OCI-LY3 (cell line): Measurements from ENCODE around the gene OPN4.

Experiments
- H2AFZ ChIP-seq: fragments of 200-600, 300-600 bp; shearing (Covaris generic); 2 replicates; pipeline ENCODE4 v1.6.0; 2014; ENCODE audit warnings: antibody characterized with exemption, low read depth, low read length
- H3K27ac ChIP-seq: fragments of 200-600, 300-600 bp; sonication (generic); 2 replicates; pipeline ENCODE4 v1.5.1; 2014; ENCODE audit warnings: mild to moderate bottlenecking, low read length, moderate library complexity, mixed read lengths
- H3K27me3 ChIP-seq: fragments of 200-600, 300-600 bp; sonication (generic); 2 replicates; pipeline ENCODE4 v1.6.1; 2014; ENCODE audit warnings: low read depth, low read length, mixed read lengths
- H3K36me3 ChIP-seq: fragments of 200-600, 300-600 bp; sonication (generic); replicated peaks from 2 replicates; pipeline ENCODE3; 2014; ENCODE audit warnings: low read depth, low read length, mixed read lengths
- H3K4me1 ChIP-seq: fragments of 300-600, 200-600 bp; sonication (generic); 2 replicates; pipeline ENCODE4 v1.6.1; 2014; ENCODE audit warnings: low read length, mixed read lengths
- H3K4me2 ChIP-seq: fragments of 200-600, 300-600 bp; sonication (generic); 2 replicates; pipeline ENCODE4 v1.6.1; 2014; ENCODE audit warnings: low read length, mixed read lengths
- H3K4me3 ChIP-seq: fragments of 300-600, 200-600 bp; sonication (generic); 2 replicates; pipeline ENCODE4 v1.5.1; 2014; ENCODE audit warnings: antibody characterized with exemption, mild to moderate bottlenecking, low read length, moderate library complexity
- H3K79me2 ChIP-seq: fragments of 300-600, 200-600 bp; shearing (Covaris generic); 2 replicates; pipeline ENCODE4 v1.6.1; 2014; ENCODE audit warnings: mild to moderate bottlenecking, low read length, mixed read lengths
- H3K9ac ChIP-seq: fragments of 300-600, 200-600 bp; shearing (Covaris generic); 2 replicates; pipeline ENCODE4 v1.6.0; 2014; ENCODE audit warnings: mild to moderate bottlenecking, low read length, moderate library complexity
- H3K9me3 ChIP-seq: fragments of 200-600, 300-600 bp; shearing (Covaris generic); 2 replicates; pipeline ENCODE4 v1.6.1; 2014; ENCODE audit warnings: low read length, mixed read lengths; ENCODE audit not compliant: insufficient read depth
- H4K20me1 ChIP-seq: fragments of 200-600, 300-600 bp; sonication (generic); 2 replicates; pipeline ENCODE4 v1.6.1; 2016; ENCODE audit warnings: low read length, mixed read lengths; ENCODE audit not compliant: insufficient read depth
- CTCF ChIP-seq: fragments of 200-600, 300-600 bp; sonication (generic); IDR thresholded peaks from 2 replicates; pipeline ENCODE4 v1.5.1; 2014; ENCODE audit warnings: antibody characterized with exemption, low read length, low read depth
- EZH2phosphoT487 ChIP-seq: fragments of 200-600 bp; shearing (Covaris generic); IDR thresholded peaks from 2 replicates; pipeline ENCODE4 v1.6.1; 2018; ENCODE audit warnings: antibody characterized with exemption, mixed run types, low read depth

Gene OPN4

DNA sequence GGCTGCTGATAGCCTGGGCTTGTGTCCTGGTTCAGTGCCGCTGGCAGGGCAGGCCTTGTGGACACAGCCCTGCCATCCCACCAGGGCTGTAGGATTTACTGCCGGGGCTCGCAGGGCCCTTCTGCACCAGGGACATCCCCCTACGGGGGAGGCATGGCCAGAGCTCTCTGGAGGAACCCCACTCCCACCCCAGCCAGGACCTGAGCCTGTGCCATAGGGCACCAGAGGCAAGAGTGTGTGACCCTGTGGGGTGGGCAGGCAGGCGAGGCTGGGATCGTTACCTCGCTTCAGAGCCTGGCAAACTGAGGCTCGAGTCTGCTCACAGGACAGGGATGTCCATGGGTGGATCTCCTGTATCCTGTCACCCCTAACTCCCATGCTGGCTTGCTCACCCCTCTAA is 16.5 kb downstream of the OPN4 start:
- H3K4me2 ChIP-seq: no peak overlapping the region
- H4K20me1 ChIP-seq: no peaks in the 10 kb centered on the region
- no peaks in the 10 kb centered on the region for H3K9me3 ChIP-seq
- no peaks in the 10 kb centered on the region for H3K79me2 ChIP-seq
- no peak overlapping the region for H3K9ac ChIP-seq
- H3K36me3 ChIP-seq: no peaks in the 10 kb centered on the region
- peaks cover 13% of the 10 kb centered on the region; the same call in 1 of the 2 replicates for H3K27me3 ChIP-seq
- no peak overlapping the region for H3K27ac ChIP-seq
- peaks cover 10% of the 10 kb centered on the region for H3K4me1 ChIP-seq
- TF ChIP-seq CTCF (no peak), EZH2phosphoT487 (no peak)
- no peak overlapping the region for H2AFZ ChIP-seq
- H3K4me3 ChIP-seq: no peak overlapping the region

- no peaks in the 10 kb centered on the region for H3K79me2 ChIP-seq
- H3K4me2 ChIP-seq: no peak overlapping the region
These were observed 17.1 kb downstream of the OPN4 start for GRCh38 chr10:86671419-86671818.

DNA sequence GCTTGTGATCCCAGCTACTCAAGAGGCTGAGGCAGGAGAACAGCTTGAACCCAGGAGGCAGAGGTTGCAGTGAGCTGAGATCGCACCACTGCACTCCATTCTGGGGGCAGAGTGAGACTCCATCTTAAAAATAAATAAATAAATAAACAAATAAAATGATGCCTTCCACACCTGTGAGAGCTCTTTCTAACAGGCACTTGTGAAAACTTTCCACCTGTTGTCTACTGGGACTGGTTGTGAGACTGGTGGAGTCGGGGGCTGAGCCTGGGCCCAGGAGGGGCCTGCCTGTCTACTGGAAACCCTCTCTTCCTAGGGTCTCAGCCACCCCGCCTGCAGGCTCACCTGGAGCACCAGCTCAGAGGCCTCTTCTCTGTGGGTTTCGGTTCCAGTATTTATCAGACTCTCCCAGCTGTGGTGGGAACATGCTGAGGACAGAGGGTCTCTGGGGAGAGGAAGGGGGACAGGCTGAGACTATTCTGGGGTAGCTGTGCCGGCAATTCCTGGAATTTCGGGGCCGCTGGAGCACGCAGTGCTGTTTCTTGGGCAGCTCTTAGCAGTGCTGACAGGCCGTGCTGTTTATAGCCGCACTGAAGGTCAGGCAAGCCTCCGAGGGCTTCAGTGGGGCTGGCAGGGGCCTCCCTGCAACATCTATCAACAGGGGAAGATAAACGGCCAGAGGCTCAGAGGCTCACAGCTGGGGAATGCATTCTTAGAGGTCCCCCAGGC is 17.8 kb downstream of the OPN4 start:
- H3K79me2 ChIP-seq: no peaks in the 10 kb centered on the region
- H3K9ac ChIP-seq: no peak overlapping the region
- TF ChIP-seq CTCF: no peak
- no peak for TF ChIP-seq EZH2phosphoT487
- H3K4me2 ChIP-seq: peak overlapping the region; percentile 45
- H4K20me1 ChIP-seq: no peaks in the 10 kb centered on the region
- H2AFZ ChIP-seq: no peak overlapping the region
- no peak overlapping the region for H3K4me3 ChIP-seq
- no peaks in the 10 kb centered on the region for H3K36me3 ChIP-seq
- no peaks in the 10 kb centered on the region for H3K9me3 ChIP-seq
- peaks cover 10% of the 10 kb centered on the region for H3K4me1 ChIP-seq
- H3K27ac ChIP-seq: no peak overlapping the region
- peaks cover 13% of the 10 kb centered on the region; the same call in 1 of the 2 replicates for H3K27me3 ChIP-seq

More at GRCh38 chr10:86671419-86671818, 17.1 kb downstream of the OPN4 start:
- Histone ChIP-seq H4K20me1 (no peaks in the 10 kb centered on the region), H3K27me3 (peaks cover 13% of the 10 kb centered on the region; the same call in 1 of the 2 replicates), H3K9me3 (no peaks in the 10 kb centered on the region), H2AFZ (no peak overlapping the region), H3K27ac (no peak overlapping the region), H3K36me3 (no peaks in the 10 kb centered on the region), H3K9ac (no peak overlapping the region), H3K4me3 (no peak overlapping the region), H3K4me1 (peaks cover 10% of the 10 kb centered on the region)
- no peak for TF ChIP-seq EZH2phosphoT487

DNA sequence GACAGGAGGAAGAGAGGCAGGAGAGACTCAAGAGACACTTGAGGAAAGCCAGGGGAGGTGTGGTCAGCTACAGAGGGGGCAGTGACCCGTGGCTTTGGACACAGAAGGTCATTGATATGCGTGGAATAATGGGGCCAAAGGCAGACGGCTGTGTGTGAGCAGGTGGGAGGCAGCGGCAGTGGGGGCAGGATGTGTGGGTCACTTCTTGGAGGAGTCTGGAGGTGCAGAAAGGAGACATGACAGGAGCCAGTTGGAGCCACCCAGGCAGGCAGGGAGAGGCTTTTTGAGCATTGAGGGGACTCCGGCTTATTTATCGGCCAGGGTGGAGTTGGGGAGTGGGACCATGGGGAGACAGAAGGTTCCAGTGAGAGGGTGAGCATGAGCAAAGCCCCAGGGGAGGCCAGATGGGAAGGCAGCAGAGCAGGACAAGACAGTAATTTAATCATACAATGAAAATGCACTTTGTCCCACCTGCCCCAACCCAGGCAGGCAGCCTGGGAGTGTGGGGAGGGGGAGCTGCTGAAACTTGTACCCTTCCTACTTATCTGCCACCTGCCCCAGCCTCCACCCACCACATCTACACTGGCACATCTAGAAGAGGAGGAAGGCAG is 19.0 kb downstream of the OPN4 start:
- H3K36me3 ChIP-seq: no peaks in the 10 kb centered on the region
- H2AFZ ChIP-seq: no peak overlapping the region
- H3K9ac ChIP-seq: no peak overlapping the region
- H3K9me3 ChIP-seq: no peaks in the 10 kb centered on the region
- H3K27me3 ChIP-seq: peaks cover 13% of the 10 kb centered on the region; the same call in 1 of the 2 replicates
- H3K79me2 ChIP-seq: no peaks in the 10 kb centered on the region
- no peak overlapping the region for H3K27ac ChIP-seq
- no peak overlapping the region for H3K4me2 ChIP-seq
- no peaks in the 10 kb centered on the region for H4K20me1 ChIP-seq
- H3K4me1 ChIP-seq: peaks cover 10% of the 10 kb centered on the region
- H3K4me3 ChIP-seq: no peak overlapping the region
- no peak for TF ChIP-seq CTCF
- TF ChIP-seq EZH2phosphoT487: no peak
